SIG-M5 (cell line): ENCODE measurements around the gene RB1.
"Not testable (repeated sequence)": the region's sequence is repeated elsewhere in the genome, so short reads cannot be mapped to it uniquely, and the experiment has no call there.

ENCODE experiments used
- DNase-seq: peaks from one replicate; lab custom pipeline; 2025; lab: John Stamatoyannopoulos, UW

Gene RB1

GRCh38 chr13:48349525-48349924 is 46.0 kb downstream of the RB1 start:
- DNase-seq = no peak

GRCh38 chr13:48353590-48353989 is 50.0 kb downstream of the RB1 start:
- DNase-seq = no peak

GRCh38 chr13:48355524-48355923 is 52.0 kb downstream of the RB1 start:
- not testable (repeated sequence) for DNase-seq

GRCh38 chr13:48356750-48357149 is 53.2 kb downstream of the RB1 start:
- no peak for DNase-seq

GRCh38 chr13:48369988-48370387 is 66.4 kb downstream of the RB1 start:
- no peak for DNase-seq

GRCh38 chr13:48370815-48371214 is 67.3 kb downstream of the RB1 start:
- DNase-seq = no peak

GRCh38 chr13:48377857-48378256 is 74.3 kb downstream of the RB1 start:
- DNase-seq = no peak

- DNase-seq = no peak
Measured at GRCh38 chr13:48380581-48380980, 77.0 kb downstream of the RB1 start.

- no peak for DNase-seq
Measured at GRCh38 chr13:48383384-48383783, 79.8 kb downstream of the RB1 start.

GRCh38 chr13:48386816-48387215 is 83.3 kb downstream of the RB1 start:
- no peak for DNase-seq

- no peak for DNase-seq
Measured at GRCh38 chr13:48391257-48391656, 87.7 kb downstream of the RB1 start.

GRCh38 chr13:48393030-48393697 is 89.6 kb downstream of the RB1 start:
- no peak for DNase-seq

GRCh38 chr13:48393698-48394085 is 90.1 kb downstream of the RB1 start:
- no peak for DNase-seq

- DNase-seq = no peak
Measured at GRCh38 chr13:48397744-48398143, 94.2 kb downstream of the RB1 start.

- no peak for DNase-seq
Measured at GRCh38 chr13:48398450-48399095, 95.0 kb downstream of the RB1 start.

- DNase-seq = no peak
Measured at GRCh38 chr13:48400090-48400694, 96.6 kb downstream of the RB1 start.

GRCh38 chr13:48400850-48401291 is 97.3 kb downstream of the RB1 start:
- no peak for DNase-seq

GRCh38 chr13:48401480-48401879 is 97.9 kb downstream of the RB1 start:
- no peak for DNase-seq

GRCh38 chr13:48402325-48402932 is 98.9 kb downstream of the RB1 start:
- DNase-seq = no peak

- no peak for DNase-seq
Measured at GRCh38 chr13:48403151-48403631, 99.6 kb downstream of the RB1 start.

- no peak for DNase-seq
Measured at GRCh38 chr13:48403913-48404312, 100.4 kb downstream of the RB1 start.

- DNase-seq = no peak
Measured at GRCh38 chr13:48404952-48405351, 101.4 kb downstream of the RB1 start.

- no peak for DNase-seq
Measured at GRCh38 chr13:48405875-48406274, 102.3 kb downstream of the RB1 start.
